Measurements from ENCODE around the gene HADHA.
"Not testable (repeated sequence)": the region's sequence is repeated elsewhere in the genome, so short reads cannot be mapped to it uniquely, and the experiment has no call there.

The HADHA gene

DNA sequence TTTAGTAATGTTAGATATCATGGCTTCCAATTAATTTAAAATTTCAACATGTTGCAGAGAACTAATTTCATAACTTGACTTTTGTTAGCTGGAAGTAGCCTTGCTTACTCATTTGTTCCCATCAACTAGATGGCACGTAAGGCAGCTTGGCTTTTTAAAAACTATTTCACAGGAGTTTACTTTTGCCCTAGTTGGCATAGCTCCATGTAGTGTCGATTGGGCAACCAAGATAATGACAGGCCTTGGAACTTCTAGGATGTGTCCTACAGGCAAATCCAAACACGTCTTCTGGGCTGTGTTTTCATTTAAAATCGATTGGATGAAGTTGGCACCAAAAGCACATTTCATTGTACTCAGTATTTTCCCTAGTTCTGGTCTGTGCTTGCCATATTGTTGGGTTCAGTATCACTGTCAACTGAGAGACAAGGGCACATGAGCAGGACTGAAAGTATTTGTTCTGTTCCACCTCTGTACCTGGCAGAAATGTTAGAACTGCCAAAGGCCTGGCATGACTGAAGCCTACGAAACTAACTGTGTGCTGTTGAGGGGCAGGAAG is 29.7 kb upstream of the HADHA start:
- Histone ChIP-seq H3K4me1 (peaks cover 0 to 7% (median 0%) of the 10 kb centered on the region in 10 experiments; a peak in 3 of 20 replicates), H3K36me3 (peaks cover 55 to 98% (median 74%) of the 10 kb centered on the region in 11 experiments), H4K20me1 (peaks cover 0 to 23% (median 0%) of the 10 kb centered on the region in 11 experiments; a peak in 3 of 22 replicates), H3K27ac (no peak overlapping the region), H3K27me3 (no peaks in the 10 kb centered on the region), H3K4me3 (no peak overlapping the region), H3K9me3 (replicated peaks in 1 of 11) (no peaks in the 10 kb centered on the region), H3K4me2 (no peak overlapping the region), H3K9ac (no peak overlapping the region)
- no peak for TF ChIP-seq Cebpa-rat (IDR thresholded peaks at IDR 0.05)

- TF ChIP-seq Cebpa-rat (IDR thresholded peaks at IDR 0.05), result no peak
- no peak overlapping the region for H3K27ac ChIP-seq
- H3K9ac ChIP-seq, result no peak overlapping the region
- peaks cover 0 to 10% (median 0%) of the 10 kb centered on the region in 10 experiments; a peak in 3 of 20 replicates for H3K4me1 ChIP-seq
- H3K4me3 ChIP-seq, result no peak overlapping the region
- H4K20me1 ChIP-seq, result peaks cover 0 to 23% (median 0%) of the 10 kb centered on the region in 11 experiments; a peak in 3 of 22 replicates
- H3K27me3 ChIP-seq, result no peaks in the 10 kb centered on the region
- H3K9me3 ChIP-seq (replicated peaks in 1 of 11), result no peaks in the 10 kb centered on the region
- H3K36me3 ChIP-seq, result peaks cover 49 to 98% (median 68%) of the 10 kb centered on the region in 11 experiments
- H3K4me2 ChIP-seq, result no peak overlapping the region
Measured at GRCh38 chr2:26273501-26273900, 29.1 kb upstream of the HADHA start.

DNA sequence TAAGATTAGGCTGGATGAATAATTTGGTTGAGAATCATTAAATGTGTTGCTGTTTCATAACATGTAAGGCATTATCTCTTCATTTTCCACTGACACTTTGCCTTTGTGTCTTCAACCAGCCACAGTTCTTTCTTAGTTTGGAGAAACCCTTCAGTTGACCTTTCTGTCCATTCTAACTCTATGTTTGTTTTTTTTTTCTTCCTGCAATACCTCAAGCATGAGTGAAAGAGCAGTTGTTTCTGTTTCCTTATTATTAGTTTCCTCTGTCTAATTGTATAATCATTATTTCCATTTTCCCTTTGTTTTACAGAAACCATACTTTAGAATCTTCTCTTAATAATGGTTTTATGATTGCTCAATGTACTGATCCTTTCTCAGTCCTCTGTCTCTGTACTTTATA is 25.9 kb upstream of the HADHA start:
- Histone ChIP-seq H3K4me2 (no peak overlapping the region), H3K4me1 (peaks cover 0 to 15% (median 0%) of the 10 kb centered on the region in 10 experiments; a peak in 3 of 20 replicates), H3K9me3 (replicated peaks in 1 of 11) (no peaks in the 10 kb centered on the region), H3K27me3 (no peaks in the 10 kb centered on the region), H3K9ac (no peak overlapping the region), H3K27ac (no peak overlapping the region), H4K20me1 (peaks cover 0 to 20% (median 0%) of the 10 kb centered on the region in 11 experiments; a peak in 3 of 22 replicates), H3K36me3 (peaks cover 38 to 98% (median 60%) of the 10 kb centered on the region in 11 experiments), H3K4me3 (no peak overlapping the region)
- no peak for TF ChIP-seq Cebpa-rat (IDR thresholded peaks at IDR 0.05)

- no peak overlapping the region for H3K27ac ChIP-seq
- H3K4me3 ChIP-seq, result no peak overlapping the region
- H3K9me3 ChIP-seq (replicated peaks in 1 of 11), result no peaks in the 10 kb centered on the region
- H3K4me2 ChIP-seq, result no peak overlapping the region
- peaks cover 0 to 15% (median 0%) of the 10 kb centered on the region in 10 experiments; a peak in 3 of 20 replicates for H3K4me1 ChIP-seq
- TF ChIP-seq Cebpa-rat (IDR thresholded peaks at IDR 0.05), result no peak
- peaks cover 0 to 13% (median 0%) of the 10 kb centered on the region in 11 experiments; a peak in 3 of 22 replicates for H4K20me1 ChIP-seq
- H3K9ac ChIP-seq, result no peak overlapping the region
- peaks cover 43 to 98% (median 60%) of the 10 kb centered on the region in 11 experiments for H3K36me3 ChIP-seq
- H3K27me3 ChIP-seq, result no peaks in the 10 kb centered on the region
Measured at GRCh38 chr2:26269571-26270158, 25.2 kb upstream of the HADHA start.

- not testable (repeated sequence) for H3K9me3 ChIP-seq (replicated peaks in 1 of 11); H3K4me2 ChIP-seq; H3K4me3 ChIP-seq; H3K27me3 ChIP-seq; H4K20me1 ChIP-seq; H3K27ac ChIP-seq; H3K9ac ChIP-seq
- H3K36me3 ChIP-seq, result peaks cover 45 to 98% (median 62%) of the 10 kb centered on the region in 11 experiments
- peaks cover 0 to 14% (median 0%) of the 10 kb centered on the region in 10 experiments; a peak in 3 of 20 replicates for H3K4me1 ChIP-seq
Measured at GRCh38 chr2:26268670-26269385, 24.4 kb upstream of the HADHA start.

- peak in 1 of 11 experiments; percentile 51; a peak in 1 of 22 replicates for TF ChIP-seq Cebpa-rat (IDR thresholded peaks at IDR 0.05)
- no peak overlapping the region for H3K9ac ChIP-seq
- no peak overlapping the region for H3K27ac ChIP-seq
- H3K27me3 ChIP-seq, result no peaks in the 10 kb centered on the region
- peaks cover 0 to 8% (median 0%) of the 10 kb centered on the region in 10 experiments; a peak in 2 of 20 replicates for H3K4me1 ChIP-seq
- H4K20me1 ChIP-seq, result peaks cover 0 to 7% (median 0%) of the 10 kb centered on the region in 11 experiments; a peak in 3 of 22 replicates
- no peak overlapping the region for H3K4me3 ChIP-seq
- H3K9me3 ChIP-seq (replicated peaks in 1 of 11), result no peaks in the 10 kb centered on the region
- H3K36me3 ChIP-seq, result peaks cover 47 to 99% (median 63%) of the 10 kb centered on the region in 11 experiments
- H3K4me2 ChIP-seq, result no peak overlapping the region
Measured at GRCh38 chr2:26268213-26268612, 23.8 kb upstream of the HADHA start.

DNA sequence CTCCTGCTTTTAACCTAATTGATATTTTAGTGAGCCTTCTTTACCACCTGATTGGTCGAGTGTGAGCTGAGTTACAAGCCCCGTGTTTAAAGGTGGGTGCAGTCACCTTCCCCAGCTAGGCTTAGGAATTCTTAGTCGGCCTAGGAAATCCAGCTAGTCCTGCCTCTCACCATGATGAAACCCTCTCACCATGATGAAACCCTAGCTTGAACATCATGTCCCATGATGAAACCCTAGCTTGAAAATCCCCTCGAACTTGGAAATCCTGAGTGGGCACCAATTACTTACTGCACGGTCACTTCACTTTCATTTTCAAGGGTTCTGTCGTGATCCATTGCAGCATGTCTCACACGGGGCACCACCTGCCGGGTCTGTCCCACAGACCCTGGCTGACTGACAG is 14.4 kb upstream of the HADHA start:
- H3K27ac ChIP-seq; H3K4me3 ChIP-seq; H3K9ac ChIP-seq; H3K4me2 ChIP-seq; H3K27me3 ChIP-seq; H3K9me3 ChIP-seq (replicated peaks in 1 of 11): not testable (repeated sequence)
- peaks cover 0 to 13% (median 0%) of the 10 kb centered on the region in 10 experiments; a peak in 4 of 20 replicates for H3K4me1 ChIP-seq
- H4K20me1 ChIP-seq, result peaks cover 0 to 62% (median 10%) of the 10 kb centered on the region in 11 experiments; a peak in 7 of 22 replicates
- peaks cover 63 to 99% (median 82%) of the 10 kb centered on the region in 11 experiments for H3K36me3 ChIP-seq

GRCh38 chr2:26255759-26256384 is 11.4 kb upstream of the HADHA start:
- peaks cover 0 to 13% (median 0%) of the 10 kb centered on the region in 10 experiments; a peak in 5 of 20 replicates for H3K4me1 ChIP-seq
- no peak for TF ChIP-seq Cebpa-rat (IDR thresholded peaks at IDR 0.05)
- no peaks in the 10 kb centered on the region for H3K27me3 ChIP-seq
- no peak overlapping the region for H3K27ac ChIP-seq
- peaks cover 47 to 78% (median 63%) of the 10 kb centered on the region in 11 experiments for H3K36me3 ChIP-seq
- H4K20me1 ChIP-seq, result peaks cover 15 to 86% (median 37%) of the 10 kb centered on the region in 11 experiments; a peak in 19 of 22 replicates
- H3K4me3 ChIP-seq, result no peak overlapping the region
- peak overlapping the region in 2 of 11 experiments; percentile 15 to 44; a peak in 3 of 22 replicates for H3K4me2 ChIP-seq
- no peaks in the 10 kb centered on the region for H3K9me3 ChIP-seq (replicated peaks in 1 of 11)
- no peak overlapping the region for H3K9ac ChIP-seq

- H3K4me1 ChIP-seq, result peaks cover 3 to 23% (median 4%) of the 10 kb centered on the region in 10 experiments
- no peaks in the 10 kb centered on the region for H3K9me3 ChIP-seq (replicated peaks in 1 of 11)
- H3K27ac ChIP-seq, result no peak overlapping the region
- no peak overlapping the region for H3K4me3 ChIP-seq
- TF ChIP-seq Cebpa-rat (IDR thresholded peaks at IDR 0.05), result no peak
- H3K36me3 ChIP-seq, result peaks cover 17 to 47% (median 25%) of the 10 kb centered on the region in 11 experiments; a peak in 19 of 22 replicates
- H3K4me2 ChIP-seq, result no peak overlapping the region
- no peak overlapping the region for H3K9ac ChIP-seq
- no peaks in the 10 kb centered on the region for H3K27me3 ChIP-seq
- peaks cover 30 to 100% (median 70%) of the 10 kb centered on the region in 11 experiments; a peak in 19 of 22 replicates for H4K20me1 ChIP-seq
Measured at GRCh38 chr2:26251893-26252292, 7.5 kb upstream of the HADHA start.

Measured in BLaER1 treated with 17β-estradiol and CSF1 and Interleukin-3, amounts not matched to agents 10 nM and 100 nM (cell line).